Left cardiac atrium (tissue), 4 donors: ENCODE results near the gene EXT2. TPM values are rescaled to one million over a fixed set of nuclear protein-coding genes. Genes with fewer than 3 reads are reported as not detected.

Source experiments
- ATAC-seq, 2 donors: fragments of 200-7000 bp; cut with Tn5 transposase; one replicate each; pipeline ENCODE4 v1.9.1; 2020; ENCODE audit warnings: mild to moderate bottlenecking in 2 of 2, moderate library complexity in 2 of 2
- DNase-seq: peaks from one replicate; pipeline ENCODE4 v3.0.0-alpha.2; 2020
- intact Hi-C, 2 donors: fragments of 100-400 bp; cut with DNase I; formaldehyde crosslinking; loops; one replicate each; pipeline versions ENCODE4 v1.14.1 to v1.15.1; 2022 to 2023
- total RNA-seq, 2 donors: library from RNA; stranded (reverse); fragmentation: NEBNext Ultra II Directional; extraction: Animal tissue kit (Norgen Biotek cat#: 25700); gene quantifications; one replicate each; pipeline ENCODE4 v1.2.1, GENCODE V29; 2021
- donor health status: DM: no; HTN: yes; CAD: no.
- donor health status: DM: no; HTN: yes; CAD: no; lungs with severe emphysema.
- donor health status: DM: yes; HTN: yes; CAD: no.
- donor health status: Dilated cardiomyopathy.

The EXT2 gene
- total RNA-seq, 2 donors from 2014 or later, result 33.7 to 34.6 TPM

DNA sequence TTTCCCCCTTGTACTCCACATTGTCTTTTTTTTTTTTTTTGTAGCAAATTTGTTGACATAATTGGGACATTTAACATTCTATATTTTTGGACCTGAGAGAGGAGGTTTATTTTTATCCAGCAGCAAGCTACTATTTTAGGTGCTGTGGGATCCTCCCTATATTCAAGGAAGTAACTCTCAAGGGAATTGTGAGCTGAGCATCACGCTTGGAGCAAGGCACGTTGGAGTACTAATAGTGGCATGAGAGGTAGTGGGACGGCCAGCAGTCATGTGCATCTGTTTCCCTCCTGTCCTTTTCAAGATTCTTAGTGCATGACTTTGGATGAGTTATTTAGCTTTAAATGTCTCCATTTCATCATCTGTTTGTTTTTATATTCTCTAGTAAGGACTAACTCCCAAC lies 52.3 kb downstream of the EXT2 start:
- DNase-seq, result no peak
- ATAC-seq, result no peak
- intact Hi-C loops, result loop anchor here in 1 of 2 donors (10.0 kb wide), 1 partner anchor 167 kb away; the partner anchor contains the start of gene ALX4

DNA sequence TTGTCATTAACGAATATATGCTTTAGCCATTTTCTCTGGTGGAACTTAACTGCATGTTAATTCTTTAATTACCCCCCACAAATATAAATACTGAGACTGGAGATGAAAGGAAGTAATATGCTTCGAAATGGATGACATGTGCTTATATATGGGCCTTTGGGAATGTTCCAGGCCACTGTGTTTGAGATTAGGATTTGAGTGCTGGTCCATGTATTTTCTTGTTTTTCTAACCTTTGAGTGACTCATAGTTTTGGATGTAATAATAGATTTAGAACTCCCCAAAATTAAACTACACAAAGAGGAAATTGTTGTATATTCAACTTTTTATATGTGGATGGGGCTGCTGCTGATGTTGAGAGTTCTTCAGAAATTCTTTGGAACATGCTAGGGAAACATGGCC lies 54.2 kb downstream of the EXT2 start:
- ATAC-seq, result no peak
- intact Hi-C loops, result loop anchor here in 1 of 2 donors (10.0 kb wide), 1 partner anchor 165 kb away; the partner anchor contains the start of gene ALX4

DNA sequence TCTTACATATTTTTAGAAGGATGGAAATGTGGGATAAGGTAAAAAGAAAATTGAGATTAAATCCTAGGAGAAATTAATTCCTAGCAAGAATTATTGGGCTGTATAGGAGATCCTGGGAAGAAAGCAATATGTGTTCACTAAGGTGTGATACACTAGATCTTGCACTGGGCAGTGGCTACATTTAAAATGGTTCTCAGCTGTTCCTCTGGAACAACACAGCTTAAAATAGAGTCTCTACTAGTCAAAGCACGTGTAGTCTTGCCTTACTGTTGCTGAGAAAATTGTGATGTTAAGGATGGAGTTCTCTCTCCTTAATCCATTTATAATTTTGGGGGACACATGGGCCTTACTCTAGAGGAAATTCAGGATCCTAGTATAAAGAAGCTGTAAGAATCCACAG lies 54.9 kb downstream of the EXT2 start:
- intact Hi-C loops, result no loop called here
- ATAC-seq, result no peak
- DNase-seq, result no peak

More for the DNA sequence above, 54.2 kb downstream of the EXT2 start:
- no peak for DNase-seq

DNA sequence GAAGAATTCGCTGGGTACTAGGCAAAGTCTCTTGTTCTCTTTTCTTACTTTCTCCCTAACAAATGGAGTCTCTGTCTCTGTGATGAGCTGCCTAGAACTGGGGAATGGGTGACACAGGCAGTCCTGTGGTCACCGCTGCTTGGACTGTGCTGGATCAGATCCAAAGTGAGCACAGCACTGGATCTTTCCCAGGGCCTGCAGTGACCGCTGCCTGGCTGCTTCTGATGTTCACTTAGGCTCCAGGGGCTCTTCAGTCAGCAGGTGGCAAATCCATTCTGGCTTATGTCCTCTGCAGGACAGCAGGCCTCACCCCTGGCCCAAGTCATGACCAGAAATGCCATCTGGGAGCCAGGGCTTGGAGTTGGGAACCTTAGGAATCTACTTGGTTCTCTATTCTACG lies 61.5 kb downstream of the EXT2 start:
- intact Hi-C loops, result no loop called here
- DNase-seq (no peak), ATAC-seq (no peak)

DNA sequence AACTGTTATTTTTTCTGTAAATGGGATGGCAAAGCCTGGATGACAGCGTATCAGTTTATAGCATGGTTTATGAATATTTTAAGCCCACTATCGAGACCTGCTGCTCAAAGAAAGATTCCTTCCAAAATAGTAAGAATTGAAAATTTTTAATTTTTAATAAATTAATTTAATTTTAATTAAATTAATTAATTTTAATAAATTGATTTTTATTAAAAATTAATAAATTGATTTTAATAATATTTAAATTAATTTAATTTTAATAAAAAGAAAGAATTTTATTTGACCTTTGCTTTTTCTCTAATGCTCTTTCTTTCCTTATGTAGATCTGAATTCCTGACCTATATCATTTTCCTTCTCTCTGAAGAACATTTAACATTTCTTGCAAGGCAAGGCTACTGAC lies 62.9 kb downstream of the EXT2 start:
- DNase-seq (no peak), ATAC-seq (no peak)
- intact Hi-C loops, result no loop called here

DNA sequence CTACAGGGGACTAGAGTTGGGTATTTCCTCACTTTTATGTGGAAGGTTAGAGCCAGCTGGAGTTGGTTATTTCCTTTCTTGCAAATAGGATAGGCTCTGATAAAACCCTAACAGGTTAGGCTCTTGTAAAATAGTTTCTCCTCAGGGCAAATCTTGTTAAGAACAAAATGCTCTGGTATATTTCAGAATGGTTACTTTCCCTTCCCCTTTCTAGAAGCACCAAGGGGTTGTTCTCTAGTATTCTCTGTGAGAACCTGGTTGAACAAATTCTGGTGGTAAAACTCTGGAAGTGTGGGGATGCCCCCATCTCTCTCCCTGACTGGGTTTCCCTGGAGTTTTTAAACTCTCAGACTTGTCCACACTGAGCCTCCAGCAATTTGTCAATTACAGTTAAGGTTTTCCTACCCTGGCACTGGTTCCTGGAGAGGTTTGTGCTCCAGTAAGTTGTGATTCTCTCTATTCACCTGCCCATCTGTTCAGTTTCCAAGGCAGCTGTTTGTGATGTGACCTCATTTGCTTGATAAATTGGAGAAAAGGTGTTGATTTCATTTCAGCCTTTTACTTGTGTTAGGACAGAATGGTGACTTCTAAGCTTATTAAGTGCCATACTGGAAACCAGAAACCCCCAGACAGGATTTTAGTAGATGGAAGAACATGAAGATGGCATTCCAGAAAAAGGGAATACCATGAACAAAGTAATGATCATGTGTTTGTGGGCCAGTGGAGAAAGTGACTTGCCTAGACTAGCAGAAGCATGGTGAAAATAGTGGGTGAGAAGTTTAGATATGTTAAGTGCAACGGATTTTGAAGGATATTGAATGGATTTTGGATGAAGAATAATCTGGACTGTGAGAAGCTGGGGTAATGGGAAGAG lies 64.6 kb downstream of the EXT2 start:
- DNase-seq, result no peak
- ATAC-seq, result no peak
- intact Hi-C loops, result no loop called here

DNA sequence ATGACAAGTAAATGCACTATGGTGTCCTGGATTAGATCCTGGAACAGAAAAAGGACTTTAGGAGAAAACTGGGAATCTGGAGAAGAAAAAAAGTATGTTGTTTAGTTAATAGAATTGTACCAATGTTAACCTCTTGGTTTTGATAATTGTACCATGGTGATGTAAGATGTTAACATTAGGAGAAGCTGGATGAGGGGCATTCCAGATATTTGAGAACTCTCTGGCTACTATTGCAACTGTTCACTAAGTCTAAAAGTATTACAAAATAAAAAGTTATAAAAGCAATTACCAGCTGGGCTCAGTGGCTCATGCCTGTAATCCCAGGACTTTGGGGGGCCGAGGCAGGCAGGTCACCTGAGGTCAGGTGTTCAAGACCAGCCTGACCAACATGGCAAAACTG lies 66.5 kb downstream of the EXT2 start:
- no peak for DNase-seq
- ATAC-seq, result no peak
- intact Hi-C loops, result no loop called here

DNA sequence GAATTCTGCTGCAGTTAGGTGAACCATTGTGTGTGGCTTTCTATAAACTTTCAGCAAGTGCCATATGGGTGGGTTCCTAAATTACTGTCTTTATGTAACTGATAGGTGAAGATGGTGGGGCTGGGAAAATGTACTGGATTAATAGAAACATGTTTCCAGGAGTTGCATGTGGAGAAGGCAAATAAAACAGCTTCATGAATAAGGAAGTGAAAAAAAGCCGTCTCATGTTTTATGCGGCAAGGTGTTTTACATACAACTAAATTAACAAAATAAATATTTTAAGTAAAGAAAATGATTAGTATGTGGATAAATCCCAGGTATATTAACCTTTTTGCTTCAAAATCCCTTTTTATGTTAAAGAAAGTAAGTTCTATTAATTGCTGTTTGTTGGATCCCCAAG lies 67.2 kb downstream of the EXT2 start:
- DNase-seq (no peak), ATAC-seq (no peak)
- intact Hi-C loops, result no loop called here

DNA sequence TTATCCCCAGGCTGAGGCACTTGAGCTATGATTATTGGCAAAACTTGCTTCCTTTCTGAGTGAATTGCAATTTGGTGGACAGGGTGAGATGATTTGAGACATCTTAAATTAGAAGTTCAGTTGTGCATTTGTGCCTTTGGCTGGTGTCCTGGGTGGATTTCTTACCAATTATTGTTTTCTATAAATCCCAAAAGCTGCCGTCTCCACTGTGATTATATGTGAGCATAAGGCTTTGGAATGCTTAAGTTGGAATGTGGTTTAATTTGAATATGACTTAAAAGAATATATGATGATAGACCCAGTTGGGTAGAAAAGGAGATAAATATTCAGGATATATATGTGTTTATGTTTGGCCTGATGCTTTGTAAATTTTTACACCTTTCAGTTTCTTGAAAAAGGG lies 70.0 kb downstream of the EXT2 start:
- no peak for ATAC-seq
- intact Hi-C loops, result no loop called here

DNA sequence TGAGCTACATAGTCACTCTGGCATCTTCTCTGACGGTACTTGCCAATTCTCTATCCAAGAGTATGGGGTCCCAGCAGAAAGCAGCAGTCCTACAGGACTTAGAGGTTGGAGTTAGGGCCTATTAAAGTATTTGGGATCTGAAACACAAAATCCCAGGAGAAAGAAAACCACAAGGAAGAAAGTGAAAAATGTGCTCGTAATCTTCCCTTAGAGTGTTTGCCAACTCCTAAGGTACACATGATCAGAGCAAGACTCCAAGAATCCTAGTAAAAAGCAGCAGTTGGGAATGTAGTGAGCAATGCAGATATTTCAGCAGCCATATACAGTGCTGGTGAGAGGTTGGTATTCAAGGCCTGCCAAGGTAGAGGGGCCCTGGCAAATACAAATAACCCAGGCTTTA lies 71.6 kb downstream of the EXT2 start:
- intact Hi-C loops, result no loop called here
- ATAC-seq (no peak), DNase-seq (no peak)

More for the DNA sequence above, 70.0 kb downstream of the EXT2 start:
- no peak for DNase-seq

DNA sequence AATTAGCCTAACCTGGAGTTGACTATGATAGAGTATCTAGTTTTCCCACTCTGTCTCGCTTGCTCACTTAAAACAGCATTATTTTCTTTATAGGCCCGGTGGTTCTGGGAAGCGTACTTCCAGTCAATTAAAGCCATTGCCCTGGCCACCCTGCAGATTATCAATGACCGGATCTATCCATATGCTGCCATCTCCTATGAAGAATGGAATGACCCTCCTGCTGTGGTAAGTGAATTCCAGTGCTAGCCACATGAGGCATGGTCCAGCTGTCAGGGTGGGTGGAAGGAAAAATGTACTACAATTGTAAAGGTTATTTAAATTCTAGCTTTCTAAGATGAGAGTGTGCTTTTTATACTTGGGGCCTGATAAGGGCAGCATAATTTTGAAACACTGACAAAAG lies 76.0 kb downstream of the EXT2 start:
- ATAC-seq (no peak), DNase-seq (no peak)
- intact Hi-C loops, result no loop called here

DNA sequence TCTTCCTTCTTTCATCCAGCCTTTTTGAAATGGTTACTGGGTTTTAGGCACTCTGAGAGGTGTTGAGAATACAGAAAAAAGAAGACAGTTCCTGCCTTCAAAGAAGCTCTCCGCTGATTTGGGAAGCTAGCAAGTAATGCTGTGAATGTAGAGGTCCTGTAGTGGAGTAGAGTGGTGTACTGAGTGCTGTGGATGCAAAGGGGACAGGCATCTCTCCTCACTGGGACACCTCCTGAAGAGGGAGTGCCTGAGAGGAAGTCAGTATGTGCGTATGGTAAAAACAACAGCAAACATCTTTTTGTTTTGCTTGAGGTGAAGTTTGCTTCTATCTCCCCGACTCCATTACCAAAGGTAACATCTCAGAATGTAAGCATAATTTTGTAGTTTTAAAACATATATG lies 77.5 kb downstream of the EXT2 start:
- DNase-seq (no peak), ATAC-seq (no peak)
- intact Hi-C loops, result no loop called here

DNA sequence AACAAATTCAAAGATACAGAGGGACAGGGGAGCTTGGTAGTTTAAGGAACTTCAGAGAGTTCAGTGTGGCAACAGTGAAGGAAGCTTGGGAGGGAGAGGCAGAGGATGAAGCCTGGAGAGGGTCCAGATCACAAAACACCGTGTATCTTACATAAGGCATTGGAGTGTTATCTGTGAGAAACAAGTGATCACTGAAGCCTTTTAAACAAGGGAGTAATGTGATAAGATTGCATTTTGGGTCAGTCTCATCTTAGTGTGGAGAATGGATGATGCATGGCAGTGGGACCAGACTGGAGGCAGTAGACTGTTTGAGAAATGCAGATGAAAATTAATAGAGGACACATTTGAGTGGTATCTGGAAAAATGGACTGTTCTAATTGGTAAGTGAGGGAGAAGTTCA lies 79.4 kb downstream of the EXT2 start:
- DNase-seq (no peak), ATAC-seq (no peak)
- intact Hi-C loops, result no loop called here

DNA sequence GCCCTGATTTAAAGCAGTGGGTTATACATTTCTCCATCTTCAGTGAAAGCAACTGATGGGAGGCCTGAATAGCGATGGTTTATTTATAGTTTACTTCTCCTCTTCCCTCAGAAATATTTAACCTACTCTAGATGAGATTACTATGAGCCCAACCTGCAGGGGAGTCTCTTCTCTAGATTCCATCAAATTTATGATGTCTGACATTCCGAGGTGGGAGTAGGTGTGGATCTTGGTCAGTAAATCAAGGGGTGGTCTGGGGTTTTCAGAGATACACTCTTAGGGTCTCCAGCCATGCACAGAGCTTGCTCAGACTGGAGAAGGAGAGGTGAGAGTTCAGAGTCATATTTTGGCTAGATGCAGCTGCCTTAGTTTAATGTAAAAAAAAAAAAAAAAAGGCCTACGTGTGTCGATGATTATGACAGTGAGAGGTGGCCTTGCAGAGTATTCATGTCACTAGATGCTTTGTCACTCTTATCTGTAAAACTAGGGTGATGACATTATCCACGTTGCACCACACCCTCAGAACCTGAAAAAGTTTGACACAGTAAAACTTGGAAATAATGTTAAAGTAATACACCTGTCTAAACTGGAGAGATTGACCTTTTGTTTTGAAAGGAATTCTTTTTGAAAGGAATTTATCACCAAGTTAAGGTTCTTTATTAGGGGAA lies 81.2 kb downstream of the EXT2 start:
- DNase-seq (no peak), ATAC-seq (no peak)
- intact Hi-C loops, result no loop called here

DNA sequence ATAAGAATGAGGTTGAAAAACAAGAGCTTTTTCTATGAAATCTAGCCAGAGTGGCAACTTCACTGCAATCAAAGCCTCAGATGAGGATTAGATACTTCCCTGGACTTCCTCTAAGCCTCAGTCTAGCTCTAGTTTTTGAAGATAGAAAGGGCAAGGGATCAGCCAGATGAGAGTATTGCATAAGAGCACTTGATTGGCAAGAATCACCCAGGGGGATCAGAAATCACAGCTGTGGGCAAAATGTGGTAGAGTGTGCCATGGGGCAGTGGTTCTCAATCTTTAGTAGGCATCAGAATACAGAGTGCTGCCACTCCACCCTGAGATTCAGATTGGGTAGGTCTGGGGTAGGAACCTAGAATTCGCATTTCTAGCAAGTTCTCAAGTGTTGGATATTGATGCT lies 82.4 kb downstream of the EXT2 start:
- intact Hi-C loops, result no loop called here
- DNase-seq (no peak), ATAC-seq (peak in 1 of 2 donors; percentile 34)

DNA sequence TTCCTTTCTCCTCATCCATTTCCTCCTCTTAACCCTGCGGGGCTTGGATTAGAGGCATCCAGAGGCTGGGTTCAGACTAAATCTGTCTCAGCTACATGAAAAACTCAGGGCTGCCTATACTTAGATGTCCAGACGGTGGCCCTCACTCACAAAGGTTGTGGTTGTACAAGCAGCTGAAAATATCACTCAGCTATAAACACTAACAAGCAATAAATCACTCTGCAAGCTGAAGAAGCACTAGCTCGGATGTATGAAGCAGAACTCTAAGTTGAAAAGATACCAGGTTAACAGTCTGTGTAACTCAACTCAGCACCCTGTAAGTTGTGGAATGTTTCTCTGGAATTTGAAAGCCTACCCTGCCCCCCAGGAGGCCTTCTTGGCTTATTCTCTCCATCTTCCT lies 82.9 kb downstream of the EXT2 start:
- ATAC-seq (peak in 1 of 2 donors; percentile 34), DNase-seq (no peak)
- intact Hi-C loops, result no loop called here

DNA sequence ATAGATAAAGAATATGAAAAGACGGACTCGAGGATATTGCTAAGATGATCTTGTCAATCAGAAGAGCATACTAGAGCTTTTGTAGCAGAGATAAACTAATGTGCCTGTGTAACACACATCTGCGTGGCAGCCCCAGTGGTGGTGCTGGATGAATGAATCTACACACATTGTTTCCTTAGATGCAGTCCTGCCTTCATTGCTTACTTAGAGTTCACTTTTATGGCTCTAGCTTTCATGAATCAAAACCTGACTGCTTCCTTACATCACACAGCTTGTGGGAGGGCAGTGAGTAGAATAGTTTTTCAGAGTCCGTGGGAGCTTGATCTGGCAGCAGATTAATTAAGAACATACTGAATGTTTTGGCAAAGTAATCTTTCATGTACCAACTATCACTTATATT lies 83.7 kb downstream of the EXT2 start:
- intact Hi-C loops, result no loop called here
- DNase-seq (no peak), ATAC-seq (no peak)

DNA sequence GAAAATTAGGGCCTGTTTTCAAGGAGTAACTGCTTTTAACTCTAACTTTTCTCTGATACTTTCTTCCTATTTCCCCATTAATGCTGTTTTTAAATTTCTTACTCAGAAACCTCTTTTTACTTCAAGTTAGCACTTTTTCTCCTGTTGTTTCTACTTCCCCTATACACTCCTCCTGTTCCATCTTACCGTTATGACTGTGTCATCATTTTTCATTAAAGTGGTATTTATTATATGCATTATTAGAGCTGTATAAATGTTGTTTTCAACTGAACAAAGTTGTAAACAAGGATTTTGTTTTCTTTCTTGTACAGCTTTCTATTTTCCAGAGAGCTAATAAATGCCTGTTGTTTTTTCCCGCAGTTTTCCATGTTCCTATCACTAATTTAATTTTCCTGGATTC lies 84.6 kb downstream of the EXT2 start:
- intact Hi-C loops, result no loop called here
- ATAC-seq, result no peak

DNA sequence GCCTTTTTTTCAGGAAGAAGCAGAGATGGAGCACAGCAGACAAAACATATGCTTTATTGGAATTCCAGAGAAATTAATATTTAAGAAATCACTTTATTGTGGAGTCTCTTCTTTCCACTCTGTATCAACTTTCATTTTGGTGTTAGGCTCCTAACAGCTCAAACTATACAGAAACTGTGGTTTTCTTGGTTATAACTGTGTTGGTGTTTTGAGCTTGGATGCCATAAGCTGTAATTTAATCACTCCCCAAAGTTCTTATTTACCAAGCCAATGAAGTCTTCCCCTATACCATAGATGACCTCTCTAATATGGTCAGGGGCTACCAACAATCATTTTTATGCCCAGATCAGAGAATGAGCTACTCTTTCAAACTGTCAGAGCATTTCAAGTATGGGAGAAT lies 90.0 kb downstream of the EXT2 start:
- no peak for DNase-seq
- no peak for ATAC-seq
- intact Hi-C loops, result no loop called here

More for the DNA sequence above, 84.6 kb downstream of the EXT2 start:
- no peak for DNase-seq

DNA sequence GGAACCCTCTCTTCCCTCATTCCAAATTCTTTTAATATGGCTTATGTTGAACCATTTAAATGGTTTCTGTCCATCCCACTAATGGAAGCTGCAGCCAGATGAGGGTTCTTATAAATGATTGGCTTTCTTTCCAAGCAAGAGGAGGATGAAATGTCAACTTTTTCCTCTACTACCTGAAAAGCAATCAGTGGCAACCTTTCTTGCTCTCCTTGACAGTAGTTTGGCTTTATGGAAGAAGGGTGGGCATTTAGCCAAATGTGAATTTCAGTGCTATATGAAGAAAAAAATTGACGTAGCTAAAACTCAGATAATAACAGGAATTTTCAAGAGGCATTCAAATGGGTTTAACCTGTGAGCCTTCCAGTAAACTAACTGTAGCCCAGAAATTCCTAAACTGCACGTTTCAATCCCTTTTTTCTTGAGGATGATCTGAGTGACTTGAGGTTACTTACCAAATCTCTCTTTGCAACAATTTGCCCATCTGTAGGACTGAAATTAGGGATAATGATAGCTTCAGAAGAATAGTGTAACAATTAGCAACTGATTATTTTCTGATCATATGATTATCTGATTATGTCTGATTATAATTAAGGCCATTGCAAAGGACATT lies 90.9 kb downstream of the EXT2 start:
- DNase-seq (no peak), ATAC-seq (no peak)
- intact Hi-C loops, result no loop called here
